Inferior parietal cortex (tissue), 1 donor: ENCODE results near the gene SDE2.
"Not testable (repeated sequence)": the region's sequence is repeated elsewhere in the genome, so short reads cannot be mapped to it uniquely, and the experiment has no call there.

Experiments
- DNase-seq: peaks from one replicate; pipeline ENCODE4 v3.0.0-alpha.2; 2016; ENCODE audit errors: extremely low spot score

The SDE2 gene

GRCh38 chr1:225977937-225978748 lies 21.0 kb downstream of the SDE2 start:
- no peak for DNase-seq

GRCh38 chr1:225975146-225975545 lies 24.0 kb downstream of the SDE2 start:
- not testable (repeated sequence) for DNase-seq

- DNase-seq = no peak
Measured at GRCh38 chr1:225974454-225974853, 24.7 kb downstream of the SDE2 start.

- no peak for DNase-seq
Measured at GRCh38 chr1:225973158-225973557, 26.0 kb downstream of the SDE2 start.

- no peak for DNase-seq
Measured at GRCh38 chr1:225972344-225973152, 26.6 kb downstream of the SDE2 start.

- not testable (repeated sequence) for DNase-seq
Measured at GRCh38 chr1:225970592-225971157, 28.5 kb downstream of the SDE2 start.

GRCh38 chr1:225969751-225970150 lies 29.4 kb downstream of the SDE2 start:
- not testable (repeated sequence) for DNase-seq

GRCh38 chr1:225965231-225965630 lies 33.9 kb downstream of the SDE2 start:
- DNase-seq = no peak

GRCh38 chr1:225963735-225964530 lies 35.2 kb downstream of the SDE2 start:
- DNase-seq = no peak

- no peak for DNase-seq
Measured at GRCh38 chr1:225962440-225962975, 36.6 kb downstream of the SDE2 start.

GRCh38 chr1:225961659-225962439 lies 37.3 kb downstream of the SDE2 start:
- DNase-seq = no peak

- no peak for DNase-seq
Measured at GRCh38 chr1:225958041-225958440, 41.1 kb downstream of the SDE2 start.

- no peak for DNase-seq
Measured at GRCh38 chr1:225954753-225955152, 44.4 kb downstream of the SDE2 start.

- DNase-seq = no peak
Measured at GRCh38 chr1:225953315-225953714, 45.8 kb downstream of the SDE2 start.

GRCh38 chr1:225950905-225951497 lies 48.1 kb downstream of the SDE2 start:
- DNase-seq = no peak

- DNase-seq = no peak
Measured at GRCh38 chr1:225949041-225949440, 50.1 kb downstream of the SDE2 start.

- no peak for DNase-seq
Measured at GRCh38 chr1:225946803-225947202, 52.3 kb downstream of the SDE2 start.

- DNase-seq = no peak
Measured at GRCh38 chr1:225946082-225946620, 53.0 kb downstream of the SDE2 start.

GRCh38 chr1:225945564-225945963 lies 53.6 kb downstream of the SDE2 start:
- no peak for DNase-seq

GRCh38 chr1:225944951-225945350 lies 54.2 kb downstream of the SDE2 start:
- DNase-seq = no peak
